Lung (tissue), 12 donors: ENCODE data around the gene NUP210. TPM values are rescaled to one million over a fixed set of nuclear protein-coding genes. Genes with fewer than 3 reads are reported as not detected.

ENCODE experiments used
- ATAC-seq: fragments of 200-7000 bp; cut with Tn5 transposase; one replicate; pipeline ENCODE4 v1.9.1; 2020; ENCODE audit warnings: moderate number of reproducible peaks; ENCODE audit not compliant: insufficient read depth, low FRiP score
- DNase-seq, 3 donors: peaks; one replicate each; pipeline ENCODE4 v3.0.0-alpha.2; 2013 to 2017
- H3K27ac ChIP-seq, 2 donors: one replicate each; pipeline ENCODE4 v1.5.1; 2013; ENCODE audit warnings: mild to moderate bottlenecking in 2 of 2, moderate library complexity in 2 of 2, control low read depth in 1 of 2, inconsistent platforms in 1 of 2, low read depth in 1 of 2, low read length in 1 of 2
- H3K27me3 ChIP-seq, 3 donors: one replicate each; pipeline ENCODE4 v1.5.1; 2013; ENCODE audit warnings: low read length in 2 of 3; ENCODE audit not compliant: control insufficient read depth in 3 of 3, insufficient read depth in 3 of 3
- H3K36me3 ChIP-seq, 4 donors: one replicate each; pipeline ENCODE4 v1.5.1; 2013; ENCODE audit warnings: low read length in 4 of 4, mild to moderate bottlenecking in 1 of 4, moderate library complexity in 1 of 4; ENCODE audit not compliant: control insufficient read depth in 4 of 4, insufficient read depth in 4 of 4
- H3K4me1 ChIP-seq, 5 donors: one replicate each; pipeline ENCODE4 v1.5.1; 2013; ENCODE audit warnings: low read length in 5 of 5, mild to moderate bottlenecking in 2 of 5, moderate library complexity in 1 of 5; ENCODE audit not compliant: control insufficient read depth in 5 of 5, insufficient read depth in 5 of 5
- H3K4me3 ChIP-seq: one replicate; pipeline ENCODE4 v1.5.1; 2013; ENCODE audit warnings: mild to moderate bottlenecking, control low read depth, moderate library complexity
- H3K9ac ChIP-seq, 2 donors: one replicate each; pipeline ENCODE4 v1.5.1; 2013; ENCODE audit warnings: low read length in 2 of 2, control low read depth in 1 of 2; ENCODE audit not compliant: insufficient read depth in 1 of 2
- H3K9me3 ChIP-seq, 4 donors: one replicate each; pipeline ENCODE4 v1.5.1; 2013; ENCODE audit warnings: low read length in 3 of 4, mild to moderate bottlenecking in 1 of 4, moderate library complexity in 1 of 4; ENCODE audit not compliant: control insufficient read depth in 4 of 4, insufficient read depth in 3 of 4
- CTCF ChIP-seq: IDR thresholded peaks from 2 replicates; pipeline ENCODE4 v1.5.1; 2012; ENCODE audit warnings: mild to moderate bottlenecking; ENCODE audit errors: control extremely low read depth, extremely low read depth
- WGBS, 2 donors: extraction: QIAGEN DNeasy Blood & Tissue Kit; methylation state at CpG; one replicate each; pipeline ENCODE4 v1.1.7; 2013; 5-methylcytosine and 5-hydroxymethylcytosine counted together
- polyA plus RNA-seq, 2 donors: library from polyadenylated mRNA; stranded (reverse); fragments of 200-250 nt; gene quantifications; one replicate each; pipeline ENCODE4 v1.2.1, GENCODE V29; 2013
- total RNA-seq, 2 donors: library from RNA; depleted of rRNA in 1 of 2; stranded (reverse); fragments of >200 nt in 1 of 2; gene quantifications; one replicate each; pipeline ENCODE4 v1.2.1, GENCODE V29; 2014 to 2021
- donor health status: control.
- donor health status: control.
- donor health status: Bipolar disorder and iron deficiency.
- donor health status: healthy.
- donor health status: DM: yes; HTN: yes; CAD: no.

Gene NUP210
- total and polyA plus RNA-seq, 4 donors: 5.4 to 20.4 (median 10.5) TPM

- peaks cover 0 to 4% (median 0%) of the 10 kb centered on the region in 5 donors for H3K4me1 ChIP-seq
- H3K9me3 ChIP-seq: peaks cover 0 to 3% (median 0%) of the 10 kb centered on the region in 4 donors
- no peak overlapping the region for H3K9ac ChIP-seq
- no peak for DNase-seq
- no peak overlapping the region for H3K4me3 ChIP-seq
- TF ChIP-seq CTCF: no peak
- no peak for ATAC-seq
- WGBS, 2 donors: 96 to 99% methylated on average over 9 of the region's 9 CpGs
- peaks cover 0 to 47% (median 0%) of the 10 kb centered on the region in 4 donors for H3K36me3 ChIP-seq
- no peaks in the 10 kb centered on the region for H3K27me3 ChIP-seq
- no peak overlapping the region for H3K27ac ChIP-seq
Observed at GRCh38 chr3:13376091-13376490, 44.0 kb downstream of the NUP210 start.

- Histone ChIP-seq H3K36me3 (peaks cover 0 to 49% (median 0%) of the 10 kb centered on the region in 4 donors), H3K9me3 (peaks cover 0 to 3% (median 0%) of the 10 kb centered on the region in 4 donors), H3K27ac (no peak overlapping the region), H3K9ac (no peak overlapping the region), H3K4me3 (no peak overlapping the region), H3K27me3 (no peaks in the 10 kb centered on the region), H3K4me1 (peaks cover 0 to 4% (median 0%) of the 10 kb centered on the region in 5 donors)
- 91 to 93% methylated on average over 10 of the region's 10 CpGs for WGBS, 2 donors
- DNase-seq (no peak), ATAC-seq (no peak)
- no peak for TF ChIP-seq CTCF
Observed at GRCh38 chr3:13375464-13375863, 44.7 kb downstream of the NUP210 start.

- peaks cover 0 to 47% (median 0%) of the 10 kb centered on the region in 4 donors for H3K36me3 ChIP-seq
Observed at GRCh38 chr3:13373975-13374586, 46.0 kb downstream of the NUP210 start.

More at GRCh38 chr3:13373975-13374586, 46.0 kb downstream of the NUP210 start:
- ATAC-seq (no peak), DNase-seq (no peak)
- no peak overlapping the region for H3K4me3 ChIP-seq
- H3K9me3 ChIP-seq: no peaks in the 10 kb centered on the region
- no peak for TF ChIP-seq CTCF
- H3K27me3 ChIP-seq: no peaks in the 10 kb centered on the region
- no peak overlapping the region for H3K9ac ChIP-seq
- WGBS, 2 donors: 95 to 98% methylated on average over 13 of the region's 13 CpGs
- H3K4me1 ChIP-seq: no peaks in the 10 kb centered on the region
- no peak overlapping the region for H3K27ac ChIP-seq
